Endodermal cell (in vitro differentiated cells): ENCODE results near the gene MBD3L2. TPM values are rescaled to one million over a fixed set of nuclear protein-coding genes. Genes with fewer than 3 reads are reported as not detected.
"Not testable (repeated sequence)": the region's sequence is repeated elsewhere in the genome, so short reads cannot be mapped to it uniquely, and the experiment has no call there.

Experiments
- DNase-seq: peaks from one replicate; pipeline ENCODE4 v3.0.0-alpha.2; 2017
- H3K27ac ChIP-seq: 2 replicates; pipeline ENCODE4 v1.5.1; 2013; ENCODE audit warnings: mild to moderate bottlenecking, low read depth, low read length, moderate library complexity
- H3K27me3 ChIP-seq: 2 replicates; pipeline ENCODE4 v1.6.1; 2013; ENCODE audit warnings: mild to moderate bottlenecking, low read length, moderate library complexity; ENCODE audit not compliant: insufficient read depth, control insufficient read depth, poor library complexity, severe bottlenecking
- H3K36me3 ChIP-seq: 2 replicates; pipeline ENCODE4 v1.7.0; 2013; ENCODE audit warnings: mild to moderate bottlenecking, low read length, moderate library complexity; ENCODE audit not compliant: control insufficient read depth, insufficient read depth
- H3K4me1 ChIP-seq: one replicate; pipeline ENCODE4 v1.7.0; 2013; ENCODE audit warnings: low read length; ENCODE audit not compliant: control insufficient read depth, insufficient read depth
- H3K4me3 ChIP-seq: 2 replicates; pipeline ENCODE4 v1.5.1; 2013; ENCODE audit warnings: mild to moderate bottlenecking, low read length, moderate library complexity
- H3K9ac ChIP-seq: 2 replicates; pipeline ENCODE4 v1.6.1; 2013; ENCODE audit warnings: mild to moderate bottlenecking, low read length, moderate library complexity; ENCODE audit not compliant: poor library complexity, severe bottlenecking; ENCODE audit errors: extremely low read depth
- H3K9me3 ChIP-seq: 2 replicates; pipeline ENCODE4 v1.6.1; 2013; ENCODE audit warnings: mild to moderate bottlenecking, low read length, moderate library complexity; ENCODE audit not compliant: control insufficient read depth
- H3K27ac Mint-ChIP-seq: 2 replicates; pipeline ENCODE4 v1.8.0; 2020; ENCODE audit warnings: mixed read lengths
- H3K27me3 Mint-ChIP-seq: 2 replicates; pipeline ENCODE4 v1.8.0; 2021; ENCODE audit warnings: mild to moderate bottlenecking, mixed read lengths; ENCODE audit not compliant: insufficient read depth
- H3K36me3 Mint-ChIP-seq: 2 replicates; pipeline ENCODE4 v1.8.0; 2020; ENCODE audit warnings: low read depth, mixed read lengths
- H3K4me1 Mint-ChIP-seq: 2 replicates; pipeline ENCODE4 v1.8.0; 2020; ENCODE audit warnings: mixed read lengths
- H3K4me3 Mint-ChIP-seq: 2 replicates; pipeline ENCODE4 v1.8.0; 2020; ENCODE audit warnings: mild to moderate bottlenecking, moderate library complexity, mixed read lengths
- H3K9me3 Mint-ChIP-seq: 2 replicates; pipeline ENCODE4 v1.8.0; 2020; ENCODE audit warnings: mild to moderate bottlenecking, mixed read lengths
- WGBS, 2 experiments: methylation state at CpG; one replicate each; pipeline versions ENCODE4 v1.1.5 to v1.1.7; 2013; ENCODE audit warnings: missing lambda C conversion rate in 2 of 2, mixed read lengths in 1 of 2; ENCODE audit not compliant: insufficient coverage in 1 of 2, insufficient read length in 1 of 2; 5-methylcytosine and 5-hydroxymethylcytosine counted together
- total RNA-seq, 2 donors: library from RNA; stranded (reverse); fragmentation: NEBNext Ultra II Directional in 1 of 2; extraction: Animal tissue kit (Norgen Biotek cat#: 25700) in 1 of 2; gene quantifications; 2 replicates in 1 of 2; 3 replicates in 1 of 2; pipeline ENCODE4 v1.2.1, GENCODE V29; 2021
- TF ChIP-seq, protein P1 (sequence below): fragments of 200-600 bp; sonication (generic); conservative IDR thresholded peaks from 2 replicates; pipeline ENCODE4 v1.5.0; 2021; ENCODE audit warnings: antibody characterized with exemption, mild to moderate bottlenecking

The MBD3L2 gene
- total RNA-seq, 2 donors from 2014 or later = not detected

- Histone ChIP-seq H3K36me3 (no peaks in the 10 kb centered on the region), H3K27me3 (no peaks in the 10 kb centered on the region), H3K4me1 (no peaks in the 10 kb centered on the region), H3K4me3 (no peak overlapping the region), H3K9ac (no peak overlapping the region), H3K9me3 (peaks cover 24% of the 10 kb centered on the region), H3K27ac (no peak overlapping the region)
- H3K4me3 Mint-ChIP-seq = no peak overlapping the region
- peaks cover under 1% of the 10 kb centered on the region for H3K36me3 Mint-ChIP-seq
- WGBS, 2 experiments = 89 to 90% methylated on average over 5 to 9 of the region's 9 CpGs
- no peaks in the 10 kb centered on the region for H3K27me3 Mint-ChIP-seq
- TF ChIP-seq, protein P1, sequence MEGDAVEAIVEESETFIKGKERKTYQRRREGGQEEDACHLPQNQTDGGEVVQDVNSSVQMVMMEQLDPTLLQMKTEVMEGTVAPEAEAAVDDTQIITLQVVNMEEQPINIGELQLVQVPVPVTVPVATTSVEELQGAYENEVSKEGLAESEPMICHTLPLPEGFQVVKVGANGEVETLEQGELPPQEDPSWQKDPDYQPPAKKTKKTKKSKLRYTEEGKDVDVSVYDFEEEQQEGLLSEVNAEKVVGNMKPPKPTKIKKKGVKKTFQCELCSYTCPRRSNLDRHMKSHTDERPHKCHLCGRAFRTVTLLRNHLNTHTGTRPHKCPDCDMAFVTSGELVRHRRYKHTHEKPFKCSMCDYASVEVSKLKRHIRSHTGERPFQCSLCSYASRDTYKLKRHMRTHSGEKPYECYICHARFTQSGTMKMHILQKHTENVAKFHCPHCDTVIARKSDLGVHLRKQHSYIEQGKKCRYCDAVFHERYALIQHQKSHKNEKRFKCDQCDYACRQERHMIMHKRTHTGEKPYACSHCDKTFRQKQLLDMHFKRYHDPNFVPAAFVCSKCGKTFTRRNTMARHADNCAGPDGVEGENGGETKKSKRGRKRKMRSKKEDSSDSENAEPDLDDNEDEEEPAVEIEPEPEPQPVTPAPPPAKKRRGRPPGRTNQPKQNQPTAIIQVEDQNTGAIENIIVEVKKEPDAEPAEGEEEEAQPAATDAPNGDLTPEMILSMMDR = no peak
- no peaks in the 10 kb centered on the region for H3K4me1 Mint-ChIP-seq
- H3K9me3 Mint-ChIP-seq = peaks cover 41% of the 10 kb centered on the region
- H3K27ac Mint-ChIP-seq = no peak overlapping the region
- no peak for DNase-seq
Measured at GRCh38 chr19:7063764-7064418, 14.8 kb downstream of the MBD3L2 start.

DNA sequence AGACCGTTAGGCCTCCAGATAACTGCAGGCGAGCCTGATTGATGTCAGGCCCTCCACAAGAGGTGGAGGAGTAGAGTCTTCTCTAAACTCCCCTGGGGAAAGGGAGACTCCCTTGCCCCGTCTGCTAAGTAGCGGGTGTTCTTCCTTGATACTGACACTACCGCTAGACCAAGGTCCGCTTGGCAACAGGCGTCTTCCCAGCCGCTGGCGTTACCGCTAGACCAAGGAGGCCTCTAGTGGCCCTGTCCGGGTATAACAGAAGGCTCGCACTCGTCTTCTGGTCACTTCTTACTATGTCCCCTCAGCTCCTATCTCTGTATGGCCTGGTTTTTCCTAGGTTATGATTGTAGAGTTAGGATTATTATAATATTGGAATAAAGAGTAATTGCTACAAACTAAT lies 18.0 kb downstream of the MBD3L2 start:
- not testable (repeated sequence) for H3K4me1 Mint-ChIP-seq, H3K9ac ChIP-seq, H3K27me3 ChIP-seq, H3K4me3 ChIP-seq, H3K4me1 ChIP-seq, H3K4me3 Mint-ChIP-seq, H3K27ac ChIP-seq, H3K27ac Mint-ChIP-seq, H3K27me3 Mint-ChIP-seq, H3K36me3 ChIP-seq
- peaks cover 24% of the 10 kb centered on the region for H3K9me3 ChIP-seq
- TF ChIP-seq, protein P1 = peak; percentile 48
- Mint-ChIP-seq H3K36me3 (peaks cover 18% of the 10 kb centered on the region), H3K9me3 (peaks cover 44% of the 10 kb centered on the region)
- peak; percentile 79 for DNase-seq
- WGBS, 2 experiments = 45% methylated on average over 13 of the region's 13 CpGs; no CpG with 5 or more reads in 1 of the 2 experiments

GRCh38 chr19:7067716-7068115 lies 18.6 kb downstream of the MBD3L2 start:
- no peaks in the 10 kb centered on the region for H3K4me1 ChIP-seq
- peaks cover 46% of the 10 kb centered on the region for H3K9me3 Mint-ChIP-seq
- peaks cover 14% of the 10 kb centered on the region for H3K36me3 ChIP-seq
- no peak for DNase-seq
- peaks cover 24% of the 10 kb centered on the region for H3K9me3 ChIP-seq
- no peak overlapping the region for H3K9ac ChIP-seq
- H3K4me3 ChIP-seq = no peak overlapping the region
- no peaks in the 10 kb centered on the region for H3K27me3 Mint-ChIP-seq
- no peak overlapping the region for H3K27ac ChIP-seq
- H3K4me3 Mint-ChIP-seq = no peak overlapping the region
- H3K27me3 ChIP-seq = no peaks in the 10 kb centered on the region
- TF ChIP-seq, protein P1 = no peak
- peaks cover 24% of the 10 kb centered on the region for H3K36me3 Mint-ChIP-seq
- H3K4me1 Mint-ChIP-seq = no peaks in the 10 kb centered on the region
- no peak overlapping the region for H3K27ac Mint-ChIP-seq
- WGBS, 2 experiments = 88% methylated on average over 2 of the region's 2 CpGs; no CpG with 5 or more reads in 1 of the 2 experiments
